Pancreas (tissue), 10 donors: ENCODE results near the gene KIFAP3. TPM values are rescaled to one million over a fixed set of nuclear protein-coding genes. Genes with fewer than 3 reads are reported as not detected.
"Not testable (repeated sequence)": the region's sequence is repeated elsewhere in the genome, so short reads cannot be mapped to it uniquely, and the experiment has no call there.

Experiments
- ATAC-seq, 4 donors: fragments of 200-7000 bp; cut with Tn5 transposase; one replicate each; pipeline versions ENCODE4 v1.8.0 to v1.9.1; 2020; ENCODE audit warnings: mild to moderate bottlenecking in 4 of 4, moderate library complexity in 4 of 4
- DNase-seq, 6 donors: peaks; one replicate each; pipeline ENCODE4 v3.0.0-alpha.2; 2020
- FAIRE-seq: peaks from 2 replicates; lab custom pipeline; 2012; peaks lifted over from hg19 to GRCh38; lab: Jason Lieb, UNC
- H3K27ac ChIP-seq, 4 donors: fragments of 200-600 bp; sonication (generic); 1 replicate in 3 of 4; 2 replicates in 1 of 4; pipeline versions ENCODE4 v1.5.0 to v1.8.0; 2020
- H3K27me3 ChIP-seq, 4 donors: fragments of 200-600 bp; one replicate each; pipeline ENCODE4 v1.8.0; 2021
- H3K36me3 ChIP-seq, 3 donors: fragments of 200-600 bp; sonication (generic) in 1 of 3; one replicate each; pipeline versions ENCODE4 v1.5.0 to v1.8.0; 2020 to 2021
- H3K4me1 ChIP-seq, 3 donors: fragments of 200-600 bp; one replicate each; pipeline ENCODE4 v1.8.0; 2021
- H3K4me3 ChIP-seq, 4 donors: fragments of 200-600 bp; sonication (generic) in 2 of 4; one replicate each; pipeline versions ENCODE4 v1.5.0 to v1.8.0; 2020 to 2021
- H3K9me3 ChIP-seq, 4 donors: fragments of 200-600 bp; one replicate each; pipeline ENCODE4 v1.8.0; 2021
- WGBS, 2 donors: extraction: QIAGEN DNeasy Blood & Tissue Kit; methylation state at CpG; one replicate each; pipeline ENCODE4 v1.1.7; 2013; 5-methylcytosine and 5-hydroxymethylcytosine counted together
- intact Hi-C, 3 donors: fragments of 100-400 bp; cut with DNase I; formaldehyde crosslinking; loops; one replicate each; pipeline versions ENCODE4 v1.11.1 to v1.14.2; 2022
- polyA plus RNA-seq, 2 donors: library from polyadenylated mRNA; stranded (reverse); fragments of 200-250 nt; gene quantifications; one replicate each; pipeline ENCODE4 v1.2.3, GENCODE V29; 2013
- total RNA-seq, 6 donors: library from RNA; stranded (reverse); fragmentation: NEBNext Ultra II Directional in 4 of 6; extraction: Animal tissue kit (Norgen Biotek cat#: 25700) in 4 of 6; gene quantifications; one replicate each; pipeline versions ENCODE4 v1.2.1 to v1.2.4, GENCODE V29; 2021 to 2023
- TF ChIP-seq, protein P1 (sequence below), 4 donors: fragments of 200-600 bp; sonication (generic) in 3 of 4; IDR thresholded peaks; one replicate each; pipeline versions ENCODE4 v1.5.0 to v1.8.0; 2021; ENCODE audit warnings: antibody characterized with exemption in 4 of 4
- donor health status: healthy with polysubstance abuse.
- donor health status: DM: no; HTN: no; CAD: no; lungs with moderate emphysema.
- donor health status: DM: no; HTN: no; CAD: no.
- donor health status: control.
- donor health status: control.
- donor health status: Bipolar disorder and iron deficiency.
- donor health status: DM: yes; HTN: yes; CAD: no.
- donor health status: DM: no; HTN: no; CAD: no.
- donor health status: DM: no; HTN: no; CAD: no.
- donor health status: DM: yes; HTN: yes; CAD: no.

The KIFAP3 gene
- total RNA-seq: 10 to 100 TPM in 4 of 6 donors, 1 to 10 TPM in 2; 7.9 to 18.5 (median 11.6) TPM
- polyA plus RNA-seq: 10 to 100 TPM in 1 of 2 donors, 1 to 10 TPM in 1; 6.7 to 16.0 TPM

DNA sequence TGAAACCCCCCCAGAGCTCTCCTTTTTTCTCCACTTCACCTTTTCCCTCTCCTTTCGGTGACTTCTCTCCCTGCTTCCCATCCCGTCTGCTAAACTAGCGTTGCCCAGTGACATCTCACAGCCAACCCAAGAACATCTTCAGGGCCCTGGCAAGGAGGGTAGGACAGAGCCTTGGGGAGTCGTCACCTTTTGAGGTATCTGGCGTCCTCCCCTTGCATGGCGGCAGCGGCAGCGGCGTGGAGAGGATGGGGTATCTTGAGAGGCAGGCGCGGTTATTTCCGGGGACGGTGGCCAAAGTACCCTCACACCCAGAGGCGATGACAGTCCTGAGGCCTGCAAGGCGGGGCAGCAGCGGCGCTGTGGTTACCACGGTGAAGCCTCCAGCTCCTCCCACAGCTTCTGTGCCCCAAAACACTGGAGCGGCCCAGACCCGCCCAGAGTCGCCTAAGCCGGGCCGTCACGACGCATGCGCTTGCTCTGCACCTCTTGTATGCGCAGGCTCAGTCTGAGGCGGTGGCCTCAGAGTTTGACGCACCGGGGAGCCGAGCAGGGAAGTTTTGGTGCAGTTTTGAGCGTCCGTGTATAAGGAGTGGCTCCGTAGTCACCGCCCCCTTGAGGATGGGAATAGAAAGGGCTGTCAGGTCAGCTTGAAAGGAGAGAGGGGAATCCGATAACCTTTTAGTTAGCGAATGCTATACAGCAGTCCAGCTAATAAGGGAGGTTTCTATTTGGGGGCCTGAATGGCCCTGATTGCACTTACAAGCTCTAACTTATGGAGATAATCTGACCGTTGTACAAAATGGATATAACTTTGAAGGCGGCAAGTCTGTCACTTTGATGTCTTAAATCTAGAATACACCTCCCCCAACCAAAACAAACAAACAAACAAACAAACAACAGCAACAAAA lies at the start of gene KIFAP3:
Gene KIFAP3 (minus strand): TSS at position 446 of the 908 bp plus-strand sequence. CDS start 228 bp downstream, at position 218.
- H3K4me3 ChIP-seq: peak within 1 kb of the TSS; percentile 54 to 78 (median 69)
- ATAC-seq: peak; percentile 98 to 100 (median 100)
- intact Hi-C loops: no loop called here
- H3K27ac ChIP-seq: peak within 1 kb of the TSS in 3 of 4 donors; percentile 45 to 71 (median 68)
- H3K9me3 ChIP-seq: no peaks in the 10 kb centered on the region
- peak; percentile 95 to 99 (median 97) for DNase-seq
- WGBS, 2 donors: 1% methylated on average over 39 of the region's 39 CpGs
- FAIRE-seq: peak; percentile 68
- H3K27me3 ChIP-seq: no peaks in the 10 kb centered on the region
- TF ChIP-seq, protein P1, sequence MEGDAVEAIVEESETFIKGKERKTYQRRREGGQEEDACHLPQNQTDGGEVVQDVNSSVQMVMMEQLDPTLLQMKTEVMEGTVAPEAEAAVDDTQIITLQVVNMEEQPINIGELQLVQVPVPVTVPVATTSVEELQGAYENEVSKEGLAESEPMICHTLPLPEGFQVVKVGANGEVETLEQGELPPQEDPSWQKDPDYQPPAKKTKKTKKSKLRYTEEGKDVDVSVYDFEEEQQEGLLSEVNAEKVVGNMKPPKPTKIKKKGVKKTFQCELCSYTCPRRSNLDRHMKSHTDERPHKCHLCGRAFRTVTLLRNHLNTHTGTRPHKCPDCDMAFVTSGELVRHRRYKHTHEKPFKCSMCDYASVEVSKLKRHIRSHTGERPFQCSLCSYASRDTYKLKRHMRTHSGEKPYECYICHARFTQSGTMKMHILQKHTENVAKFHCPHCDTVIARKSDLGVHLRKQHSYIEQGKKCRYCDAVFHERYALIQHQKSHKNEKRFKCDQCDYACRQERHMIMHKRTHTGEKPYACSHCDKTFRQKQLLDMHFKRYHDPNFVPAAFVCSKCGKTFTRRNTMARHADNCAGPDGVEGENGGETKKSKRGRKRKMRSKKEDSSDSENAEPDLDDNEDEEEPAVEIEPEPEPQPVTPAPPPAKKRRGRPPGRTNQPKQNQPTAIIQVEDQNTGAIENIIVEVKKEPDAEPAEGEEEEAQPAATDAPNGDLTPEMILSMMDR (IDR thresholded peaks at IDR 0.05): peak in 3 of 4 donors; percentile 36 to 52 (median 44)
- no peaks in the 10 kb centered on the region for H3K36me3 ChIP-seq
- H3K4me1 ChIP-seq: peaks cover 6 to 11% (median 9%) of the 10 kb centered on the region in 3 donors

DNA sequence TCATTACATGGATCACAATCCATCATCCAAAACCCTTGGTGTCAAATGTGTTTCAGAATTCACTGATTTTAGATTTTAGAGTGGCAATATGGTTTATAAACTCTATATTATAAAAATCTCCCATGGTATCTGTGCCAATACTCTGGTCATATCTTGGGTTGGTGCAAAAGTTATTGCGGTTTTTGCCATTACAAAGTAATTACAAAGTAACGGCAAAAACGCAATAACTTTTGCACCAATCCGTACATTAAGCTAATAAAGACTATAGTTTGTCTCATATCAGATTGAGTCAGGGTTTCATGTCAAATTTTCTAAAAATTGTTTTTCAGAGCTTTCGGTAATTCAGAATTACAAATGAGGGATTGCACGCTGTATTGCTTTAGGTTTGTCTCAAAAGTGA lies 47.9 kb upstream of the KIFAP3 start:
- H3K4me3 ChIP-seq: no peak overlapping the region
- ATAC-seq (no peak), FAIRE-seq (no peak), DNase-seq (no peak)
- no peaks in the 10 kb centered on the region for H3K9me3 ChIP-seq
- no peaks in the 10 kb centered on the region for H3K4me1 ChIP-seq
- 82 to 84% methylated on average over 6 of the region's 6 CpGs for WGBS, 2 donors
- H3K36me3 ChIP-seq: no peaks in the 10 kb centered on the region
- H3K27me3 ChIP-seq: peaks cover 0 to 3% (median 0%) of the 10 kb centered on the region in 4 donors
- TF ChIP-seq, protein P1 (IDR thresholded peaks at IDR 0.05): no peak
- no peak overlapping the region for H3K27ac ChIP-seq
- intact Hi-C loops: no loop called here

DNA sequence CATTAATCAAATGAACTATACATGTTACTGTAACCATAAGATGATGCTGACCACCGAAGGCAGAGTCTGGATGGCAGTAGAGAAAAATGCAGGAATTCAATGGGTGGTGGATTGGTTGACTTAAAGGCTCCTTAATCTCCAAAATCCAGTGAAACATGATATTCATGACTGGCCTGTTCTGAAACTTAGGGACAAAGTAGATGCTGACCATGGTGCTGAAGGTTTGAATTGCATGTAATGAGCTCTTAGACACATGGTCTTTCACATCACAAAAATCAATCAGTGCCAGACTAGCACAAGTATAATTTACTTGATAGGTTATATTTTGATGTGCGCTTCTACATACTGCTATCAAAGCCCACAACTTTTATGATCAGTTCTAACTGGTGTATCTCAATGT lies 40.4 kb upstream of the KIFAP3 start:
- no peak overlapping the region for H3K27ac ChIP-seq
- no peaks in the 10 kb centered on the region for H3K36me3 ChIP-seq
- TF ChIP-seq, protein P1 (IDR thresholded peaks at IDR 0.05): no peak
- no peaks in the 10 kb centered on the region for H3K9me3 ChIP-seq
- 60 to 64% methylated on average over 2 of the region's 2 CpGs for WGBS, 2 donors
- H3K4me3 ChIP-seq: no peak overlapping the region
- ATAC-seq: no peak
- DNase-seq: no peak
- no peak for FAIRE-seq
- H3K4me1 ChIP-seq: no peaks in the 10 kb centered on the region
- H3K27me3 ChIP-seq: no peaks in the 10 kb centered on the region
- intact Hi-C loops: no loop called here

DNA sequence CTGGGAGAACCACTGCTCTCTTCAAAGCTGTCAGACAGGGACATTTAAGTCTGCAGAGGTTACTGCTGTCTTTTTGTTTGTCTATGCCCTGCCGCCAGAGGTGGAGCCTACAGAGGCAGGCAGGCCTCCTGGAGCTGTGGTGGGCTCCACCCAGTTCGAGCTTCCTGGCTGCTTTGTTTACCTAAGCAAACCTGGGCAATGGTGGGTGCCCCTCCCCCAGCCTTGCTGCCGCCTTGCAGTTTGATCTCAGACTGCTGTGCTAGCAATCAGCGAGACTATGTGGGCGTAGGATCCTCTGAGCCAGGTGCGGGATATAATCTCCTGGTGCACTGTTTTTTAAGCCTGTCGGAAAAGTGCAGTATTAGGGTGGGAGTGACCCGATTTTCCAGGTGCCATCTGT lies 38.6 kb upstream of the KIFAP3 start:
- H3K9me3 ChIP-seq, intact Hi-C loops, DNase-seq, H3K27me3 ChIP-seq, H3K27ac ChIP-seq, H3K4me1 ChIP-seq, H3K36me3 ChIP-seq, ATAC-seq, H3K4me3 ChIP-seq, FAIRE-seq: not testable (repeated sequence)
- WGBS, 2 donors: 67 to 76% methylated on average over 8 of the region's 8 CpGs

DNA sequence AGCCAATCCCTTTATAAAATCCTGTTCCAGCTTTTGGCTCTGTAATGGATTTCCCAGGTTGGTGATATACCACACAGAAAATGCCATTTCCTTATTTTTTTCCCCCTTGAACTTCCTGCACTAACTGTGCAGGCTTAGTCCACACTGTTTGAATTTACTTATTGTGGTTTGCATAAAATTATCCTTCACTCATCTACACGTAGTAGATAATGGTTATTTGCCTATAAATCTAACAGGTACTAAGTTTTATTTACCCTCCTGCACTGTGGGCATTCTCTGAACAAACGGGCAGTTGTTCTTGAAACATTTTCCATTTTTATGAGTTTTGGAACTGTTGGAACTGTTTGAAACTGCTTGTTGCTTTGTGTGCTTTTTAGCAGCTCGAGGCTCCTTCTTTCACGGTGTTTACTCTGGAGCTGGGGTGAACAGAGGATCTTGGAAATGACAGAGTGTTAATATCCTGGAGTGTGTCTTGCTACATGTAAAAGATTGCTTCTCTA lies 23.0 kb upstream of the KIFAP3 start:
- Histone ChIP-seq H3K27me3 (no peaks in the 10 kb centered on the region), H3K27ac (no peak overlapping the region), H3K9me3 (no peaks in the 10 kb centered on the region), H3K4me3 (no peak overlapping the region), H3K36me3 (no peaks in the 10 kb centered on the region), H3K4me1 (no peaks in the 10 kb centered on the region)
- ATAC-seq (no peak), FAIRE-seq (peak; percentile 29), DNase-seq (no peak)
- 8 to 10% methylated on average over 4 of the region's 4 CpGs for WGBS, 2 donors
- TF ChIP-seq, protein P1 (IDR thresholded peaks at IDR 0.05): no peak
- intact Hi-C loops: no loop called here
